ENCODE measurements around the gene DUSP12. TPM values are rescaled to one million over a fixed set of nuclear protein-coding genes. Genes with fewer than 3 reads are reported as not detected.

Gene DUSP12
- total RNA-seq, 1 donor from 2014 or later, result 21.0 TPM

DNA sequence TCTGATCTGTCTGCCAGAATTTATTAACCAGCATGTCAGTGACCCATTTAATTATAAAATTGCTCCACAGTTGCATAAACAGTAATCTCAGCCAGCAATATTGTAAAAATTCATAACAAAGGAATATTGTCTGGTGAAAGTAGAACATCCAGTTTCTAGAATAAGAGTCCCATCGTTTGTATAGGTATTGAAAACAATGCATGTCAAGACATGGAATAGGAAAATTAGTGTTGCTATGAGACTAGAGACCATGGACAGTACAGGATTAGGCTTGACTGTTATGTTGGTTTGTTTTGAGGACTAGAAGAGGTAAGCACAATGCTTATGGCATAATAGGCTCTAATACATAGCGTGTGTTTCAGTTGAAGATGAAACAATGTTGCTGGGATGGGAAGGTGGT is 53.6 kb downstream of the DUSP12 start:
- Histone ChIP-seq H3K9me3 (no peaks in the 10 kb centered on the region), H3K36me3 (peaks cover 16 to 32% of the 10 kb centered on the region in 2 donors), H3K27ac (no peak overlapping the region), H3K27me3 (no peaks in the 10 kb centered on the region), H3K4me3 (no peak overlapping the region), H3K4me1 (peaks cover 0 to 6% of the 10 kb centered on the region in 2 donors)
- TF ChIP-seq, protein P1, sequence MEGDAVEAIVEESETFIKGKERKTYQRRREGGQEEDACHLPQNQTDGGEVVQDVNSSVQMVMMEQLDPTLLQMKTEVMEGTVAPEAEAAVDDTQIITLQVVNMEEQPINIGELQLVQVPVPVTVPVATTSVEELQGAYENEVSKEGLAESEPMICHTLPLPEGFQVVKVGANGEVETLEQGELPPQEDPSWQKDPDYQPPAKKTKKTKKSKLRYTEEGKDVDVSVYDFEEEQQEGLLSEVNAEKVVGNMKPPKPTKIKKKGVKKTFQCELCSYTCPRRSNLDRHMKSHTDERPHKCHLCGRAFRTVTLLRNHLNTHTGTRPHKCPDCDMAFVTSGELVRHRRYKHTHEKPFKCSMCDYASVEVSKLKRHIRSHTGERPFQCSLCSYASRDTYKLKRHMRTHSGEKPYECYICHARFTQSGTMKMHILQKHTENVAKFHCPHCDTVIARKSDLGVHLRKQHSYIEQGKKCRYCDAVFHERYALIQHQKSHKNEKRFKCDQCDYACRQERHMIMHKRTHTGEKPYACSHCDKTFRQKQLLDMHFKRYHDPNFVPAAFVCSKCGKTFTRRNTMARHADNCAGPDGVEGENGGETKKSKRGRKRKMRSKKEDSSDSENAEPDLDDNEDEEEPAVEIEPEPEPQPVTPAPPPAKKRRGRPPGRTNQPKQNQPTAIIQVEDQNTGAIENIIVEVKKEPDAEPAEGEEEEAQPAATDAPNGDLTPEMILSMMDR (IDR thresholded peaks at IDR 0.05), result no peak
- DNase-seq (ENCODE audit: low spot score in 2 of 2), result no peak
- intact Hi-C loops (cut with DNase I), result no loop called here

DNA sequence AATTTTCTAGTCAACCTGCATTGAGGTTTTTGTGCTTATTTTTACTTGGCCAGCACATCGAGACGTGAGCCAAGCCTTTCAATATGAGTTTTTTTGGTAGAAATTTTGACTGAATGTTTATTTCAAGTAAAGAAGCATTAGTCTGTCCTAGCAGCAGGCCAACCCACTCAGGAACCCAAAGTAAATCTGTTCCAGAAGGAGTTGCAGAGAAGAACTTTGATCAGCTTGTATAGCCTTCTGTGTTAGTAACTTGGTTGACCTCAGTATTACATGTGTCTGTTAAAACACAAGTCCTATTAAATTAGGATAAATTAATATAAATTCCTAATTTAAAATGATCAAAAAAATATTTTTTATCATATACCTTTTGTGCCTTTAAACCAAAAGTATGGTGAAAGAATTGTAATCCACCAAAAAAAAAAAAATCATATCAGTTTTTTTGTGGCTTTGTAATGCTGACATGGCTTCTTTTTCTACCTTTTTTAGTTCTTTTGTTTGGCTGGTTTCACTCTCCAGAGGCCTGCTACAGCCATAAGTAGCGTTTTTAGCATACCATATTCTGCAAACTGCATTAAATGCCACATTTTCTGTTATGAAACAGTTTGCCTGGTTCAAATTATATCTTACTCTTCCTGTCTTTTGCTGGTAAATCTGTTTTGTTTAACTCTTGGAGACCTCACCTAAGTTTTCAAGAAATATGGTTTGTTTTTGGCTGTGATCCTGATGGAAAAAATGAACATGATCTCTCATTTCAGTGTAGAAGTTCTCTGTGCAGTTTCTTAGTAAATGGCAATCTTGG is 56.0 kb downstream of the DUSP12 start:
- TF ChIP-seq, protein P1 (IDR thresholded peaks at IDR 0.05), result no peak
- intact Hi-C loops (cut with DNase I), result no loop called here
- Histone ChIP-seq H3K27ac (peak overlapping the region; percentile 15 to 28), H3K4me1 (peaks cover 0 to 6% of the 10 kb centered on the region in 2 donors), H3K27me3 (no peaks in the 10 kb centered on the region), H3K36me3 (peaks cover 24 to 30% of the 10 kb centered on the region in 2 donors), H3K9me3 (no peaks in the 10 kb centered on the region), H3K4me3 (no peak overlapping the region)
- DNase-seq (ENCODE audit: low spot score in 2 of 2), result no peak

Other genes with a start within 250 kb of the DUSP12 start
- 23.6 TPM for gene FCGR2A, start 244.3 kb upstream of the DUSP12 start, total RNA-seq
- 1.9 TPM for gene HSPA6, start 225.2 kb upstream of the DUSP12 start, total RNA-seq
- gene FCGR3A, start 200.0 kb upstream of the DUSP12 start, total RNA-seq, result 8.8 TPM
- not detected for gene FCGR3B, start 118.6 kb upstream of the DUSP12 start, total RNA-seq
- gene FCGR2B, start 86.6 kb upstream of the DUSP12 start, total RNA-seq, result 14.5 TPM
- gene FCRLA, start 42.6 kb upstream of the DUSP12 start, total RNA-seq, result not detected
- gene FCRLB, start 28.2 kb upstream of the DUSP12 start, total RNA-seq, result not detected
- gene ATF6, start 16.5 kb downstream of the DUSP12 start, total RNA-seq, result 12.3 TPM